ENCODE data around the gene ZNF90.

Gene ZNF90

GRCh38 chr19:20164456-20164855, 86.7 kb downstream of the ZNF90 start:
- TF ChIP-seq REST (IDR thresholded peaks at IDR 0.05; ENCODE audit: low read depth) (no peak), CEBPB (IDR thresholded peaks at IDR 0.05) (no peak), TAF1 (IDR thresholded peaks at IDR 0.05; ENCODE audit: low read depth) (no peak), EP300 (IDR thresholded peaks at IDR 0.05; ENCODE audit: borderline replicate concordance) (no peak), TCF12 (IDR thresholded peaks at IDR 0.05; ENCODE audit: low read depth) (no peak), MAX (IDR thresholded peaks at IDR 0.05) (no peak), CREB1 (IDR thresholded peaks at IDR 0.05; ENCODE audit: low read depth) (no peak), TEAD4 (IDR thresholded peaks at IDR 0.05) (no peak), RAD21 (IDR thresholded peaks at IDR 0.05; ENCODE audit: low read depth) (no peak), NFIC (IDR thresholded peaks at IDR 0.05) (no peak), YY1 (IDR thresholded peaks at IDR 0.05; ENCODE audit: low read depth) (no peak), FOXM1 (IDR thresholded peaks at IDR 0.05; ENCODE audit: borderline replicate concordance, low read depth) (no peak), USF1 (IDR thresholded peaks at IDR 0.05) (no peak), ZBTB7A (IDR thresholded peaks at IDR 0.05; ENCODE audit: low read depth) (no peak), EGR1 (IDR thresholded peaks at IDR 0.05) (no peak)

GRCh38 chr19:20165971-20166592, 88.3 kb downstream of the ZNF90 start:
- TF ChIP-seq TAF1 (IDR thresholded peaks at IDR 0.05; ENCODE audit: low read depth): no peak
- TF ChIP-seq EGR1 (IDR thresholded peaks at IDR 0.05): no peak
- no peak for TF ChIP-seq NFIC (IDR thresholded peaks at IDR 0.05)
- no peak for TF ChIP-seq CREB1 (IDR thresholded peaks at IDR 0.05; ENCODE audit: low read depth)
- no peak for TF ChIP-seq USF1 (IDR thresholded peaks at IDR 0.05)
- TF ChIP-seq CEBPB (IDR thresholded peaks at IDR 0.05): no peak
- no peak for TF ChIP-seq REST (IDR thresholded peaks at IDR 0.05; ENCODE audit: low read depth)
- no peak for TF ChIP-seq RAD21 (IDR thresholded peaks at IDR 0.05; ENCODE audit: low read depth)
- TF ChIP-seq FOXM1 (IDR thresholded peaks at IDR 0.05; ENCODE audit: borderline replicate concordance, low read depth): no peak
- TF ChIP-seq TEAD4 (IDR thresholded peaks at IDR 0.05): no peak
- no peak for TF ChIP-seq ZBTB7A (IDR thresholded peaks at IDR 0.05; ENCODE audit: low read depth)
- no peak for TF ChIP-seq EP300 (IDR thresholded peaks at IDR 0.05; ENCODE audit: borderline replicate concordance)
- no peak for TF ChIP-seq MAX (IDR thresholded peaks at IDR 0.05)
- TF ChIP-seq YY1 (IDR thresholded peaks at IDR 0.05; ENCODE audit: low read depth): no peak
- no peak for TF ChIP-seq TCF12 (IDR thresholded peaks at IDR 0.05; ENCODE audit: low read depth)

GRCh38 chr19:20167020-20167644, 89.3 kb downstream of the ZNF90 start, which contains the start of gene ZNF486:
ZNF486 (plus strand) TSS chr19:20167214; CDS start chr19:20167331, 117 bp downstream.
- TF ChIP-seq TEAD4 (IDR thresholded peaks at IDR 0.05): no peak
- no peak for TF ChIP-seq CREB1 (IDR thresholded peaks at IDR 0.05; ENCODE audit: low read depth)
- no peak for TF ChIP-seq YY1 (IDR thresholded peaks at IDR 0.05; ENCODE audit: low read depth)
- no peak for TF ChIP-seq REST (IDR thresholded peaks at IDR 0.05; ENCODE audit: low read depth)
- no peak for TF ChIP-seq EGR1 (IDR thresholded peaks at IDR 0.05)
- TF ChIP-seq MAX (IDR thresholded peaks at IDR 0.05): no peak
- TF ChIP-seq TAF1 (IDR thresholded peaks at IDR 0.05; ENCODE audit: low read depth): no peak
- TF ChIP-seq TCF12 (IDR thresholded peaks at IDR 0.05; ENCODE audit: low read depth): no peak
- no peak for TF ChIP-seq ZBTB7A (IDR thresholded peaks at IDR 0.05; ENCODE audit: low read depth)
- TF ChIP-seq RAD21 (IDR thresholded peaks at IDR 0.05; ENCODE audit: low read depth): no peak
- no peak for TF ChIP-seq EP300 (IDR thresholded peaks at IDR 0.05; ENCODE audit: borderline replicate concordance)
- TF ChIP-seq CEBPB (IDR thresholded peaks at IDR 0.05): no peak
- no peak for TF ChIP-seq NFIC (IDR thresholded peaks at IDR 0.05)
- no peak for TF ChIP-seq FOXM1 (IDR thresholded peaks at IDR 0.05; ENCODE audit: borderline replicate concordance, low read depth)
- no peak for TF ChIP-seq USF1 (IDR thresholded peaks at IDR 0.05)
